Liver (tissue), 9 donors: ENCODE measurements around the gene DGKA. TPM values are rescaled to one million over a fixed set of nuclear protein-coding genes. Genes with fewer than 3 reads are reported as not detected.

Experiments used
- DNase-seq: peaks from one replicate; pipeline ENCODE4 v3.0.0-alpha.2; 2017; ENCODE audit warnings: low spot score
- H3K27ac ChIP-seq, 2 donors: one replicate each; pipeline ENCODE4 v1.7.0; 2013; ENCODE audit warnings: inconsistent platforms in 2 of 2, low read length in 2 of 2, control low read depth in 1 of 2, low read depth in 1 of 2, mild to moderate bottlenecking in 1 of 2
- H3K27me3 ChIP-seq, 4 donors: one replicate each; pipeline versions ENCODE4 v1.6.1 to v1.7.0; 2013; ENCODE audit warnings: low read length in 3 of 4, inconsistent platforms in 1 of 4, mild to moderate bottlenecking in 1 of 4, moderate library complexity in 1 of 4; ENCODE audit not compliant: control insufficient read depth in 4 of 4, insufficient read depth in 4 of 4
- H3K36me3 ChIP-seq, 4 donors: one replicate each; pipeline versions ENCODE4 v1.6.1 to v1.7.0; 2013; ENCODE audit warnings: low read length in 3 of 4, mild to moderate bottlenecking in 3 of 4, low read depth in 1 of 4, moderate library complexity in 1 of 4; ENCODE audit not compliant: control insufficient read depth in 4 of 4, insufficient read depth in 3 of 4
- H3K4me1 ChIP-seq, 4 donors: one replicate each; pipeline versions ENCODE4 v1.6.1 to v1.7.0; 2013; ENCODE audit warnings: low read length in 3 of 4, mild to moderate bottlenecking in 3 of 4, moderate library complexity in 1 of 4; ENCODE audit not compliant: control insufficient read depth in 4 of 4, insufficient read depth in 4 of 4
- H3K4me3 ChIP-seq, 3 donors: one replicate each; pipeline versions ENCODE4 v1.6.1 to v1.7.0; 2013; ENCODE audit warnings: low read length in 3 of 3, control low read depth in 1 of 3, low read depth in 1 of 3, mild to moderate bottlenecking in 1 of 3
- H3K9ac ChIP-seq, 2 donors: one replicate each; pipeline ENCODE4 v1.7.0; 2013; ENCODE audit warnings: low read length in 2 of 2, mild to moderate bottlenecking in 2 of 2, moderate library complexity in 2 of 2, control low read depth in 1 of 2, low read depth in 1 of 2
- H3K9me3 ChIP-seq, 4 donors: one replicate each; pipeline versions ENCODE4 v1.6.1 to v1.7.0; 2013; ENCODE audit warnings: low read length in 3 of 4; ENCODE audit not compliant: control insufficient read depth in 4 of 4
- ATF3 ChIP-seq: IDR thresholded peaks from 2 replicates; pipeline ENCODE4 v1.6.1; 2016; ENCODE audit warnings: antibody characterized with exemption
- CTCF ChIP-seq: fragments of 150-350 bp; IDR thresholded peaks from 2 replicates; pipeline ENCODE4 v1.5.1; 2017; ENCODE audit warnings: improper control_type of control experiment, low read depth, low read length; ENCODE audit not compliant: missing input control
- EGR1 ChIP-seq, 2 donors: IDR thresholded peaks; 2 replicates each; pipeline ENCODE4 v1.6.1; 2016 to 2018; ENCODE audit warnings: antibody characterized with exemption in 2 of 2, low read depth in 2 of 2
- FOXA1 ChIP-seq: IDR thresholded peaks from 2 replicates; pipeline ENCODE4 v1.6.1; 2016; ENCODE audit warnings: antibody characterized with exemption
- FOXA2 ChIP-seq: IDR thresholded peaks from 2 replicates; pipeline ENCODE4 v1.6.1; 2016; ENCODE audit warnings: antibody characterized with exemption
- GABPA ChIP-seq, 2 donors: IDR thresholded peaks in 1 of 2; conservative IDR thresholded peaks in 1 of 2; 2 replicates each; pipeline ENCODE4 v1.6.1; 2016; ENCODE audit warnings: antibody characterized with exemption in 2 of 2, mild to moderate bottlenecking in 1 of 2, moderate library complexity in 1 of 2
- HNF4A ChIP-seq, 2 donors: conservative IDR thresholded peaks; 2 replicates each; pipeline ENCODE4 v1.6.1; 2016; ENCODE audit warnings: antibody characterized with exemption in 2 of 2, mild to moderate bottlenecking in 2 of 2
- HNF4G ChIP-seq: IDR thresholded peaks from 2 replicates; pipeline ENCODE4 v1.6.1; 2016; ENCODE audit warnings: antibody characterized with exemption
- JUND ChIP-seq, 2 donors: IDR thresholded peaks; 2 replicates each; pipeline ENCODE4 v1.6.1; 2016; ENCODE audit warnings: antibody characterized with exemption in 2 of 2
- MAX ChIP-seq: IDR thresholded peaks from 2 replicates; pipeline ENCODE4 v1.6.1; 2016; ENCODE audit warnings: antibody characterized with exemption
- NR2F2 ChIP-seq: IDR thresholded peaks from 2 replicates; pipeline ENCODE4 v1.6.1; 2016; ENCODE audit warnings: antibody characterized with exemption
- RAD21 ChIP-seq, 2 donors: IDR thresholded peaks; 2 replicates each; pipeline ENCODE4 v1.6.1; 2016; ENCODE audit warnings: antibody characterized with exemption in 2 of 2, mild to moderate bottlenecking in 2 of 2
- REST ChIP-seq: IDR thresholded peaks from 2 replicates; pipeline ENCODE4 v1.6.1; 2016; ENCODE audit warnings: antibody characterized with exemption, mild to moderate bottlenecking
- RXRA ChIP-seq, 2 donors: IDR thresholded peaks; 2 replicates each; pipeline ENCODE4 v1.6.1; 2017 to 2018; ENCODE audit warnings: antibody characterized with exemption in 2 of 2, mild to moderate bottlenecking in 1 of 2
- TAF1 ChIP-seq: conservative IDR thresholded peaks from 2 replicates; pipeline ENCODE4 v1.6.1; 2016; ENCODE audit warnings: antibody characterized with exemption, mild to moderate bottlenecking
- YY1 ChIP-seq: IDR thresholded peaks from 2 replicates; pipeline ENCODE4 v1.6.1; 2016; ENCODE audit warnings: antibody characterized with exemption, mild to moderate bottlenecking
- ZBTB33 ChIP-seq: IDR thresholded peaks from 2 replicates; pipeline ENCODE4 v1.6.1; 2016; ENCODE audit warnings: antibody characterized with exemption
- WGBS: extraction: QIAGEN DNeasy Blood & Tissue Kit; methylation state at CpG from one replicate; pipeline ENCODE4 v1.1.7; 2013; 5-methylcytosine and 5-hydroxymethylcytosine counted together
- polyA plus RNA-seq, 2 donors: library from polyadenylated mRNA; stranded (reverse) in 1 of 2; unstranded in 1 of 2; fragments of 200-250 nt in 1 of 2; fragments of >200 nt in 1 of 2; fragmentation: Nextera tagmentation in 1 of 2; extraction: Ambion mirVana in 1 of 2; gene quantifications; one replicate each; pipeline versions ENCODE4 v1.2.1 to v1.2.3, GENCODE V29; 2013 to 2015
- total RNA-seq, 2 donors: library from RNA; depleted of rRNA; stranded (reverse); fragments of >200 nt; gene quantifications; one replicate each; pipeline ENCODE4 v1.2.3, GENCODE V29; 2014
- donor health status: healthy.
- donor health status: healthy.
- donor health status: healthy.
- donor health status: healthy.
- donor health status: healthy.

DGKA gene
- total and polyA plus RNA-seq, 4 donors: 2.1 to 10.5 (median 5.1) TPM

- TF ChIP-seq NR2F2 (no peak), CTCF (no peak), JUND (IDR thresholded peaks at IDR 0.05) (no peak), MAX (no peak), TAF1 (no peak), GABPA (IDR thresholded peaks at IDR 0.05 in 1 of 2, conservative IDR thresholded peaks at IDR 0.05 in 1 of 2) (no peak), YY1 (no peak), REST (no peak), ATF3 (no peak), RXRA (IDR thresholded peaks at IDR 0.05) (no peak), RAD21 (IDR thresholded peaks at IDR 0.05) (no peak), ZBTB33 (no peak), HNF4A (conservative IDR thresholded peaks at IDR 0.05) (no peak), FOXA2 (no peak), EGR1 (IDR thresholded peaks at IDR 0.05; ENCODE audit: low read depth in 2 of 2) (no peak), FOXA1 (no peak), HNF4G (no peak)
- Histone ChIP-seq H3K4me1 (no peaks in the 10 kb centered on the region), H3K27me3 (no peaks in the 10 kb centered on the region), H3K27ac (no peak overlapping the region), H3K9me3 (no peaks in the 10 kb centered on the region), H3K36me3 (peaks cover 5 to 24% (median 14%) of the 10 kb centered on the region in 4 donors), H3K4me3 (no peak overlapping the region), H3K9ac (no peak overlapping the region)
- 96% methylated on average over 7 of the region's 7 CpGs for WGBS
- DNase-seq: no peak
These were observed 29.0 kb upstream of the DGKA start for GRCh38 chr12:55901881-55902490.
